GM12873 (cell line): ENCODE measurements around the gene DCTPP1.

Experiments used
- TF ChIP-seq, protein P1 (sequence below): IDR thresholded peaks from 2 replicates; pipeline ENCODE4 v1.5.1; 2012; ENCODE audit warnings: low read depth, mild to moderate bottlenecking, moderate library complexity, low read length, control low read depth; ENCODE audit not compliant: insufficient read depth; ENCODE audit errors: missing control alignments

The DCTPP1 gene

DNA sequence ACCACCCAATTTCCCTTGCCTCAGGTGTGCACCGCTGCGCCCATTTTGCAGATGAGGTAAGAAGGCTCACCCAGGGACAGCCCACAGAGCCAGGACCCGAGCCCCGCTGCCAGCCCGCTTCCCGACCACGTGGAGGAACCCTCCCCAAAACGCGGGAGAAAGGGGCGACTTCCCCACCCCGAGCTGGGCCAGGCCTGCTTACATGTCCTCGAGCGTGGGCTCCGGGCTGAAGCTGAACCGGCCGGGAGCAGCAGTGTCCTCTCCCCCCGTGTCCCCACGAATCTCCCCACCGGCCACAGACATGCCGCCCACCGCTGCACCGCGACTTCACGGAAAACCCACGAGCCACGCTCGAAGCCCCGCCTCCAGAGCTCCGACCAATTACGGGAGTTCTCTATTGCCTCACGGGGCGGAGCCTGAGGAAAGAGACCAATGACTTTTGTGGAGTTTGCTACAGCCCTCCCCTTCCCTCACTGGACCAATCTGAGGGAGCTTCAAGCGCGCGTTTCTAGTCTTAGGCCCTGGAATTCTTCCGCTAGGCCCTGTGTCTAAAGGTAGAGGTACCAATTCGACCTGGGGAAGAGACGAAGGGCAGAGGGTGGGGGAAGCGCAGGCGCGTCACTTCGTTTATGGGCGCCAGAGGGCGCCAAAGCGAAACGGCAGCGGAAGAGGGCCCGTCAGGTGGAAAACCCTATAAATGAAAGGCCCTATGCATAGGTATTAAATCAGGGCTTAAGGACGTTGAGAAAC is at the start of gene DCTPP1:
Gene DCTPP1 (minus strand): TSS at position 353 of the 750 bp plus-strand sequence. CDS start 50 bp downstream, at position 303.
- TF ChIP-seq, protein P1, sequence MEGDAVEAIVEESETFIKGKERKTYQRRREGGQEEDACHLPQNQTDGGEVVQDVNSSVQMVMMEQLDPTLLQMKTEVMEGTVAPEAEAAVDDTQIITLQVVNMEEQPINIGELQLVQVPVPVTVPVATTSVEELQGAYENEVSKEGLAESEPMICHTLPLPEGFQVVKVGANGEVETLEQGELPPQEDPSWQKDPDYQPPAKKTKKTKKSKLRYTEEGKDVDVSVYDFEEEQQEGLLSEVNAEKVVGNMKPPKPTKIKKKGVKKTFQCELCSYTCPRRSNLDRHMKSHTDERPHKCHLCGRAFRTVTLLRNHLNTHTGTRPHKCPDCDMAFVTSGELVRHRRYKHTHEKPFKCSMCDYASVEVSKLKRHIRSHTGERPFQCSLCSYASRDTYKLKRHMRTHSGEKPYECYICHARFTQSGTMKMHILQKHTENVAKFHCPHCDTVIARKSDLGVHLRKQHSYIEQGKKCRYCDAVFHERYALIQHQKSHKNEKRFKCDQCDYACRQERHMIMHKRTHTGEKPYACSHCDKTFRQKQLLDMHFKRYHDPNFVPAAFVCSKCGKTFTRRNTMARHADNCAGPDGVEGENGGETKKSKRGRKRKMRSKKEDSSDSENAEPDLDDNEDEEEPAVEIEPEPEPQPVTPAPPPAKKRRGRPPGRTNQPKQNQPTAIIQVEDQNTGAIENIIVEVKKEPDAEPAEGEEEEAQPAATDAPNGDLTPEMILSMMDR = peak; percentile 81

DNA sequence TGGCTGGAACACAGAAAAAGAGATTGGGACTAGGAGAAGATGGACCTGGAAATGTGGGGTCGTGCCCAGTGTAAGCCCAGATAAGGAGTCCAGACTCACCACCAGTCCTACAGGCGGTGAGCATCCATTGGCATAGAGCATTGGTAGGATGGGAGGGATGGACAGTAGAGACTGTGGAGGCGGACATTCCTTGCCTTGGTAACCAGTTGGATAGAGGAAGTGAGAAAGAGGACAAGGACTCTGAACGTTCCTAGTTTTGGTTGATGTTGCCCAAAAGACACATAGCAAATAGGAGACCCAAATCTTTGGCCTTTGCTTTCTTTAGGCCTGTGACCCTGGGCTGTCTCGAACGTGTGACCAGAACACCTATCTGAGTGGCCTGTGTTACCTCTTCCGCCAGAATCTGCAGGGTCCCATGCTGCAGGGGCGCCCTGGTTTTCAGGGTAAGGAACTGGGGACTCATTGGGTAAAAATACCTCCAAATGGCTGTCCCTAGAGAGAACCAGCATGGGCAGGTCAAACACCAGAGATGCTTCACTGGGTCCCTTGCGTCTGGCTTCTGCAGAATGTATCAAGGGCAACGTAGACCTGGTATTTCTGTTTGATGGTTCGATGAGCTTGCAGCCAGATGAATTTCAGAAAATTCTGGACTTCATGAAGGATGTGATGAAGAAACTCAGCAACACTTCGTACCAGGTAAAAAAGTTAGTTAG is 49.1 kb upstream of the DCTPP1 start:
- TF ChIP-seq, protein P1 = no peak

DNA sequence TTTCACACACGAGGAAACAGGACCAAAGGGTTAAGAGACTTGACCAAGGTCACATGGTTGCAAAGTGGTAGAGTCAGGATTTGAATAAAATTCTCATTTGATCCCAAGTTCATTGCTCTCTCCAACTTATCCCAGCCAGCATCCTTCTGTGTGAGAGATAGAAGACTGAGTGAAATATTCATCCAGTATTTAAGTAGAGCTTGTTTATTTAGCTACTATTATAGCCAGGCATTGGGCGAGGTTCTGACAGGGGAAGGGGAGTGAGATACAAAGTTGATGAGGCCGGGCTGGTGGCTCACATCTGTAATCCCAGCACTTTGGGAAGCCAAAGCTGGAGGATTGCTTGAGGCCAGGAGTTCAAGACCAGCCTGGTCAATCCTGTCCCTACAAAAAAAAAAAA is 47.2 kb upstream of the DCTPP1 start:
- TF ChIP-seq, protein P1 = no peak

DNA sequence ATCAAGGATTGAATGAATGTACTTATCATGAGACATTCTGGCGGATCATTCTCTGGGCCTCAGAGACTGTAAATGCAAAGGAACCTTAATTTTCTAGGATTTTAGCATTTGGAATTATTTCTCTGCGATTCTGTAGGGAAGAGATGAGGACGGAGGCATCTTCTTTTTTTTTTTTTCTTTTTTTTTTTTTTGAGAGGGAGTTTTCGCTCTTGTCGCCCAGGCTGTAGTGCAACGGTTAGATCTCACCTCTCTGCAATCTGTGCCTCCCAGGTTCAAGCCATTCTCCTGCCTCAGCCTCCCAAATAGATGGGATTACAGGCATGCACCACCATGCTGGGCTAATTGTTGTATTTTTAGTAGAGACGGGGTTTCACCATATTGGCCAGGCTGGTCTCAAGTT is 44.9 kb upstream of the DCTPP1 start:
- TF ChIP-seq, protein P1 = no peak

DNA sequence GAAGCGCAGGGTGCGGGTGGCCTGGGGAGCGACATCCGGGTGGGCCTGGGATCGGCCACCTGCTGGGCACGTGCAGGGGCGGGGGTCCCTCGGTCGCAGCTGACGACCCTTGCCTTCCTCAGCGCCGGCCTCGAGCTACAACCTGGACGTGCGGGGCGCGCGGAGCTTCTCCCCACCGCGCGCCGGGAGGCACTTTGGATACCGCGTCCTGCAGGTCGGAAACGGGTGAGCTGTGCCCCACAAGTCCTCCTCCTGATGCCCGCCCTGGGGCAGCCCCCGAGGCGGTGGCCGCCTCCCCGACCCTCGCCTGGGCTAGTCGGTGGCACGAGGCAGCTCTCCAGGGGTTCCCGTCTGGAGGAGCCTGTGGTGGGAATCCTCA is 44.2 kb upstream of the DCTPP1 start:
- TF ChIP-seq, protein P1 = no peak

DNA sequence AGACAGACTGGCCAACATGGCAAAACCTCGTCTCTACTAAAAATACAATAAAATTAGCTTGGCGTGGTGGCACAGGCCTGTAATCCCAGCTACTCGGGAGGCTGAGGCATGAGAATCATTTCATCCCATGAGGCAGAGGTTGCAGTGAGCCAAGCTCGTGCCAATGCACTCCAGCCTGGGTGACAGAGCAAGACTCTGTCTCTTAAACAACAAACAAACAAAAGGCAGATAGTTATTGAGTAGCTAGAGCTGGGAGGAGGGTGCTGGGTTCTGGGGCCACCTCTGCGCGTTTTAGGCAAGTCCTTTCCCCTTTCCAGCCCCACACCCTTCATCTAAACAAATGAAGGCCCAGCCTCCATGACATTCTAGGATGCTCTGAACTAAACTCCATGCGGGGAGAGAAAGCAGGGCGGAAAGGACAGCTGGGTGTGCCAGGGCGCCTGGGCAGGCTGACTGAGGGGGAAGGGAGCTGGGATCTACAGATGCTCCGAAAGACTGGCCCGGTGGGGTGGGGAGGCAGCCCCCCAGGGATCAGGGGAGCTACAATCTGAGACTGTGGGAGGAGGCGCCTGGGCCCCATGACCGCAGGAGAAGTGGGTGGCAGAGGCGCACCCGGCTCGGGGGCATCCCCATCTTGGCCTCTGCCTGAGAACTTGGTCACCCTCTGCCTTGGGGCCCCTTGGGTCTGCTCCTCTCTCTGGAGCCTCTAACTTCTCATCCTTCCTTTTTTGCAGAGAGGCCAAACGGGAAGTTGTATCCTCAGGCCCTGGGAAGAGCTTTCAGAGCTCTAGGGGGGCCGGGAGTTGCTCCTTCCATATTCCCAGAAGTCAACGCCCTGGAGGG is 43.6 kb upstream of the DCTPP1 start:
- TF ChIP-seq, protein P1 = no peak

DNA sequence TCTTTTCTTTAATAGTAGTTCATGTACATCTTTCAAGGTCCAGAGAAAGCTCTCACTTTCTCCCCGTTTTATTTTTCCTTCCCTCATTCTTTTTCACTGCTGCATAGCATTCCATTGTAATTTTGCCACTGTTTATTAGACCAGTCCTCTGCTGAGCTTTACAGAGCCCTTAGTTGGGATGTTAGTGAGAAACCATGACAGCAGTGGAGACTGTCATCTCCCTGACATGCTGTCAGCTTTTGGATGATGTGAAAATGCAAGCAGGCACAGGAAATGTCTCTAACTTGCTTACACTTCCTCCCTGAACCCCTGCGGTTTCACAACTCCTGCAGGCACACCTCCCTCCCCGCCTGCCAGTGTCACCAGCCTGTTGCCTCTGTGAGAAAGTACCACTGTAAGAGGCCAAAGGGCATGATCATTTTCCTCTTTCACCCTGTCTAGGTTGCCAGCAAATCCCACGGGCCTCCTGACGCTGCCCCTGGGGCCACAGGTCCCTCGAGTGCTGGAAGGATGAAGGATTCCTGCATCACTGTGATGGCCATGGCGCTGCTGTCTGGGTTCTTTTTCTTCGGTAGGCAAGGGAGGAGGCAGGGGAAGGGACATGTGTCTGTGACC is 42.6 kb upstream of the DCTPP1 start, which contains the start of gene ITGAL:
Gene ITGAL (plus strand): TSS at position 415 of the 615 bp plus-strand sequence. CDS start 96 bp downstream, at position 511.
- TF ChIP-seq, protein P1 = no peak
